SK-N-SH treated with all-trans-retinoic acid at 6 μM for 48 hours (cell line): Measurements from ENCODE around the gene TBL1X.

Experiments used
- ATAC-seq: fragments of 200-7000 bp; cut with Tn5 transposase; 3 replicates; pipeline ENCODE4 v1.9.1; 2020; ENCODE audit warnings: mild to moderate bottlenecking, moderate library complexity
- ARNTL ChIP-seq: fragments of 450-650 bp; formaldehyde crosslinking; IDR thresholded peaks from 2 replicates; pipeline ENCODE4 v1.5.0; 2020; ENCODE audit warnings: low read depth, mild to moderate bottlenecking, moderate library complexity, borderline replicate concordance
- BACH2 ChIP-seq: fragments of 250-450 bp; sonication (Bioruptor Pico); IDR thresholded peaks from 2 replicates; pipeline ENCODE4 v1.9.0; 2021; ENCODE audit warnings: mild to moderate bottlenecking, borderline replicate concordance
- CREB5 ChIP-seq: fragments of 250-450 bp; sonication (Bioruptor Pico); IDR thresholded peaks from 2 replicates; pipeline ENCODE4 v1.5.1; 2020; ENCODE audit warnings: low read depth, mild to moderate bottlenecking, moderate library complexity
- CSDC2 ChIP-seq: fragments of 250-450 bp; sonication (Bioruptor Pico); IDR thresholded peaks from 2 replicates; pipeline ENCODE4 v1.5.0; 2020; ENCODE audit warnings: mild to moderate bottlenecking, moderate library complexity
- CSRNP3 ChIP-seq: fragments of 250-450 bp; sonication (Bioruptor Pico); IDR thresholded peaks from 2 replicates; pipeline ENCODE4 v1.5.1; 2021; ENCODE audit warnings: mild to moderate bottlenecking, moderate library complexity
- ESRRG ChIP-seq: fragments of 250-450 bp; sonication (Bioruptor Pico); IDR thresholded peaks from 2 replicates; pipeline ENCODE4 v1.6.1; 2021; ENCODE audit warnings: mild to moderate bottlenecking
- GLIS3 ChIP-seq: fragments of 250-450 bp; sonication (Bioruptor Pico); IDR thresholded peaks from 2 replicates; pipeline ENCODE4 v1.5.0; 2020; ENCODE audit warnings: mild to moderate bottlenecking, moderate library complexity
- ISL1 ChIP-seq: fragments of 250-450 bp; sonication (Bioruptor Pico); IDR thresholded peaks from 2 replicates; pipeline ENCODE4 v2.1.2; 2022; ENCODE audit warnings: mild to moderate bottlenecking, moderate library complexity
- PATZ1 ChIP-seq: fragments of 250-450 bp; sonication (Bioruptor Pico); IDR thresholded peaks from 2 replicates; pipeline ENCODE4 v1.8.0; 2020; ENCODE audit warnings: mild to moderate bottlenecking, moderate library complexity, borderline replicate concordance
- PPARA ChIP-seq: fragments of 250-450 bp; sonication (Bioruptor Pico); IDR thresholded peaks from 2 replicates; pipeline ENCODE4 v1.5.0; 2020; ENCODE audit warnings: mild to moderate bottlenecking, borderline replicate concordance
- RARB ChIP-seq: fragments of 250-450 bp; sonication (Bioruptor Pico); IDR thresholded peaks from 2 replicates; pipeline ENCODE4 v1.8.0; 2021; ENCODE audit warnings: mild to moderate bottlenecking, moderate library complexity
- SNAI2 ChIP-seq: fragments of 250-450 bp; sonication (Bioruptor Pico); IDR thresholded peaks from 2 replicates; pipeline ENCODE4 v1.5.0; 2020; ENCODE audit warnings: mild to moderate bottlenecking, moderate library complexity
- TCF4 ChIP-seq: fragments of 250-450 bp; sonication (Bioruptor Pico); IDR thresholded peaks from 2 replicates; pipeline ENCODE4 v1.8.0; 2021; ENCODE audit warnings: mild to moderate bottlenecking, moderate library complexity, borderline replicate concordance
- TOX ChIP-seq: fragments of 250-450 bp; sonication (Bioruptor Pico); IDR thresholded peaks from 2 replicates; pipeline ENCODE4 v1.8.0; 2021; ENCODE audit warnings: mild to moderate bottlenecking, moderate library complexity, borderline replicate concordance
- TSHZ2 ChIP-seq: fragments of 250-450 bp; sonication (Bioruptor Pico); IDR thresholded peaks from 2 replicates; pipeline ENCODE4 v1.5.0; 2020; ENCODE audit warnings: mild to moderate bottlenecking, moderate library complexity
- ZC3H10 ChIP-seq: fragments of 250-450 bp; sonication (Bioruptor Pico); IDR thresholded peaks from 2 replicates; pipeline ENCODE4 v1.5.1; 2021; ENCODE audit warnings: mild to moderate bottlenecking, moderate library complexity
- ZFP3 ChIP-seq: fragments of 250-450 bp; sonication (Bioruptor Pico); IDR thresholded peaks from 2 replicates; pipeline ENCODE4 v1.5.0; 2020; ENCODE audit warnings: mild to moderate bottlenecking, moderate library complexity
- ZFP30 ChIP-seq: fragments of 450-650 bp; formaldehyde crosslinking; IDR thresholded peaks from 2 replicates; pipeline ENCODE4 v1.5.0; 2022; ENCODE audit warnings: mild to moderate bottlenecking, moderate library complexity
- ZNF565 ChIP-seq: fragments of 450-650 bp; formaldehyde crosslinking; conservative IDR thresholded peaks from 2 replicates; pipeline ENCODE4 v1.5.0; 2020; ENCODE audit warnings: low read depth, mild to moderate bottlenecking, moderate library complexity
- ZNF70 ChIP-seq: fragments of 450-650 bp; formaldehyde crosslinking; IDR thresholded peaks from 2 replicates; pipeline ENCODE4 v1.5.0; 2020; ENCODE audit warnings: mild to moderate bottlenecking, moderate library complexity
- ZNF8 ChIP-seq: fragments of 450-650 bp; formaldehyde crosslinking; IDR thresholded peaks from 2 replicates; pipeline ENCODE4 v1.5.0; 2020; ENCODE audit warnings: mild to moderate bottlenecking, moderate library complexity

TBL1X gene

GRCh38 chrX:9516635-9517034, 51.8 kb downstream of the TBL1X start:
- no peak for ATAC-seq
- no peak for TF ChIP-seq ZNF70

GRCh38 chrX:9518051-9518450, 53.2 kb downstream of the TBL1X start:
- ATAC-seq: no peak
- TF ChIP-seq ZNF70 (no peak), RARB (CRISPR knock-in tag) (no peak), TCF4 (CRISPR knock-in tag) (no peak), ZFP30 (CRISPR knock-in tag) (no peak), ZC3H10 (CRISPR knock-in tag) (no peak), PPARA (CRISPR knock-in tag) (no peak), CSDC2 (CRISPR knock-in tag) (no peak), ZNF565 (no peak), ZFP3 (no peak), BACH2 (no peak)

- no peak for ATAC-seq
Observed at GRCh38 chrX:9518889-9519288, 54.0 kb downstream of the TBL1X start.

GRCh38 chrX:9519546-9520216, 54.8 kb downstream of the TBL1X start:
- no peak for TF ChIP-seq TSHZ2 (CRISPR knock-in tag)
- TF ChIP-seq ARNTL (CRISPR knock-in tag): no peak
- TF ChIP-seq ESRRG: no peak
- TF ChIP-seq PPARA (CRISPR knock-in tag): no peak
- no peak for TF ChIP-seq GLIS3 (CRISPR knock-in tag)
- TF ChIP-seq ZNF70: no peak
- no peak for TF ChIP-seq CREB5 (CRISPR knock-in tag)
- no peak for TF ChIP-seq ISL1 (CRISPR knock-in tag)
- TF ChIP-seq CSDC2 (CRISPR knock-in tag): no peak
- no peak for TF ChIP-seq SNAI2
- no peak for TF ChIP-seq ZNF8
- TF ChIP-seq ZFP30 (CRISPR knock-in tag): no peak
- no peak for TF ChIP-seq RARB (CRISPR knock-in tag)
- TF ChIP-seq BACH2: no peak
- TF ChIP-seq, all 23 proteins: peak for 0
- no peak for ATAC-seq

More at GRCh38 chrX:9518889-9519288, 54.0 kb downstream of the TBL1X start:
- TF ChIP-seq PATZ1 (CRISPR knock-in tag): no peak
- TF ChIP-seq CSRNP3 (CRISPR knock-in tag): no peak
- no peak for TF ChIP-seq PPARA (CRISPR knock-in tag)
- no peak for TF ChIP-seq TOX (CRISPR knock-in tag)
- TF ChIP-seq ZNF70: no peak
- no peak for TF ChIP-seq RARB (CRISPR knock-in tag)
- no peak for TF ChIP-seq CREB5 (CRISPR knock-in tag)
- no peak for TF ChIP-seq SNAI2
- no peak for TF ChIP-seq ESRRG
- TF ChIP-seq ZNF8: no peak
